Activated CD4-positive, CD25-positive, alpha-beta regulatory T cell treated with anti-CD3 and anti-CD28 coated beads, Interleukin-2, amount 50 U/mL, for 72 hours (primary cell): ENCODE measurements around the gene COPZ1.
"Not testable (repeated sequence)": the region's sequence is repeated elsewhere in the genome, so short reads cannot be mapped to it uniquely, and the experiment has no call there.

Experiments
- DNase-seq: peaks from one replicate; pipeline ENCODE4 v3.0.0; 2021

COPZ1 gene

GRCh38 chr12:54294953-54295566 is 29.9 kb upstream of the COPZ1 start:
- DNase-seq: no peak

DNA sequence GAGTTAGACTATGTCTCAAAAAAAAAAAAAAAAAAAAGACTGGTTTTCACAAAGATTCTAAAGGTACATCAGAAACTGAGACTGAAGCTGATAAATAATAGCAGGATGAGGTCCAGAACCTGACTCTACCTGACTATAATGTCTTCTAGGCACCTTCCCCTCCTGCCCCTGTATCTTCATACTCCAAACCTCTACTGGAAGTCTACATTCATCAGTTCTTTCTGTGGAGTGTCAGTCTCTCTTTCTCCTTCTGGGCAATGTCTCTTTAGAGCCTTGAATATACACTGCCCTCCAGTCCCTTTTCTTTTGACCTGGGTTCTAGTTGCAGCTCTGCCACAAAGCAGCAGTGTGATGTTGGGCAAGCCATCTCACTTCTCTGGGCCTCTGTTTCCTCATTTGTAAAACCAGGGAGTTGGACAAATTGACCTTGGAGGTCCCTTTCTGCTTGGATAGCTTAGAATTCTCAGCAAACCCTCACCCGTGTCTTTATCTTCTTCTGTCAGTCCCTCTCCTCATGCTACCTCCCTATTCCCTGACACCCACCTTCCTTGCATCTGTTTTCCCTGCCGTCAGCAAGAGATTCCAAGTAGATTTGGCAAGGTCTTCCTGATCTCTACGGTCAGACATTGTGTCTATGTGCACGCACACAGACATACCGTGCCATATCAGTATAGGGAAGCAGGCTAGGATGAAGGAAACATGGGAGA is 28.4 kb upstream of the COPZ1 start:
- DNase-seq: no peak

- DNase-seq: no peak
Observed at GRCh38 chr12:54298904-54299303, 26.0 kb upstream of the COPZ1 start.

DNA sequence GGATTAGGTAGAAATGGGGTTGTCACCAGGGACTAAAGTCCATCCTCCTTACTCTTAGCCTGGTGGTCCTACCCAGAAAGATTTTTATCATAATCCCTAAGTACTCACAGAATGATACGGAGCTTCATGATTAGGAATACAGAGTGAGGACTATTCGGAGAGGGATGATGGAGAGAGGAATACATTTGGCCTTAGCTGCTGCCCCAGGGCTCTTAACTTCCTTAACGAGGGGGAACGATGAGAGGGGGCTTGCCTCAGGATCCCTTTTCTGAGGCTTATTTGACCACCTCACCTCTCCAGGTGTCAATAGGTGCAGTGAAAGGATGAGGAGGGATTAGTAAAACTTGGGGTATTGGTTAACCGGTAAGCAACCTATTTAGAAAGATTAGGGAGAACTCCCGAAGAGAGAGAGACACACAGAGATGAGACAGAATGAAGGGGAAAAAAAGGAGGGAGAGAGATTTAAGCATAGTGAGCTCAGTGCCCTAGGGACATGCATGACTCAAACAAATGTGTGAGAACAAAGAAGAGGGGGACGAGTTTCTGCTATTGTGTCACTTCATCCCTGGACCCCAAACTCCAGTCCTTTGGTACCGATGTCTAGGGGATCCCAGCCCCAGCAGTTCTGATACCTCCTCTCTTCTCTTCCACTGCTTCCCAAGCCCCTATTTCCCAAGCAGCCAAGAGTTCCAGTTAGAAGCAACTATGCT is 25.3 kb upstream of the COPZ1 start:
- DNase-seq: no peak

DNA sequence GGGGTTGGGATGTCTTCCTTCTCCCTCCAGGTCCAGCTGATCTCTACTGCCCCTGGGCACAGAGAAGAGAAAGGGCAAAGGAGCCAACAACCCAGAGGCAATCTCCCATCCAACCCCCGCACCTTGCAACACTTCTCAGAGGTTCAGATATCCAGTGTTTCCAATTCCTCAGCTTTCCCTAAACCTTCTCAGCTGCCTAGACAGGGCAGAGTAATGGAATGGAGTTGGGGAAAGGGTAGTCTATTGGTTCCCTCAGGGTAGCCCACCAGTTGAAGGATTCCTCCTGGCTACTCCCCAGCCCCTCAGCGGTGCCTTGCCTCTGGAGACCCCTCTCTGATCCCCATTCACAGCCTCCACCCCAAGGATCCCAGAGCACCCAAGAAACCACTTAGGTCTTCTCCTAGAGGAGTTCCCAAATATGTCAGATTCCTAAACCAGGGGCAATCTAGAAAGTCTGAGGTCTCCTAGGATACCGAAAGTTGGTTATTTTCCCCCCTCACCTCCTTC is 24.7 kb upstream of the COPZ1 start:
- DNase-seq: no peak

GRCh38 chr12:54300732-54301427 is 24.1 kb upstream of the COPZ1 start, which contains the start of gene NFE2:
TSS of gene NFE2 (minus strand) at chr12:54301015. CDS start at chr12:54295248, 5,767 bp downstream.
- no peak for DNase-seq

DNA sequence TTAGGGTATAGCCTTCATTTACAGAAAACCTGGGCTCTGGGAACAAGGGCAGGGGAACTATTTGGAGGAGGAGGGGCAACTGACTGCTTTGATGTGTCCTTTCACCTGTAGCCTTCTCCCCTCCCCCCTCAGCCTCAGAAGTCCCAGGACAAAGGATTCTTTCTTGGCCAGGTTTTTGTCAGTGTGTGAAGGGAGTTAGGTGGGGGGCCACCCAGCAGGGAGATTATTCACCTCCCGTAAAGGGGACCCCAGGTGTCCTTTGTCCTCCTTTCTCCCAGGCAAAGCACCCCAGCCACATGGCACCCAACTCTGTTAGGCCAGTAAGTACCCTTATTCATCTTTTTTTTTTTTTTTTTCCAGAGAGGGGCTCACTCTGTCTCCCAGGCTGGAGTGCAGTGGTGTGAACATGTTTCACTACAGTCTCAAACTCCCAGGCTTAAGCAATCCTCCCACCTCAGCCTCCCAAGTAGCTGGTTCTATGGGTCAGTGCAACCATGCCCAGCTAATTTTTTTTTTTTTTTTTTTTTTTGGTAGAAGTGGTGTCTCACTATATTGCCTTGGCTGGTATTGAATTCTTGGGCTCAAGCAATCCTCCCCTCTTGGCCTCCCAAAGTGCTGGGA is 23.4 kb upstream of the COPZ1 start:
- DNase-seq: no peak

GRCh38 chr12:54303640-54304039 is 21.3 kb upstream of the COPZ1 start:
- DNase-seq: no peak

GRCh38 chr12:54304187-54304810 is 20.6 kb upstream of the COPZ1 start:
- DNase-seq: no peak

GRCh38 chr12:54306925-54307741 is 17.8 kb upstream of the COPZ1 start:
- DNase-seq: no peak

GRCh38 chr12:54311051-54311450 is 13.9 kb upstream of the COPZ1 start:
- no peak for DNase-seq

DNA sequence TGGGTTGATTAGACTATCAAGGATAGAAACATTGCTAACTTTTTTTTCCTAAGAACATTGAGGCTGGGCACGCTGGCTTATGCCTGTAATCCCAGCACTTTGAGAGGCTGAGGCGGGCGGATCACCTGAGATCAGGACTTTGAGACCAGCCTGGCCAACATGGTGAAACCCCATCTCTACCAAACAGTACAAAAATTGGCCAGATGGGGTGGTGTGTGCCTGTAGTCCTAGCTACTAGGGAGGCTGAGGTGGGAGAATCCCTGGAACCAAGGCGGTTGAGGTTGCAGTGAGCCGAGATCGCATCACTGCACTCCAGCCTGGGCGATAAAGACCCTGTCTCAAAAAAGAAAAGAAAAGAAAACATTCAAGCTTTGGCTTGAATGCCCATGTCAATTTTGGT is 12.6 kb upstream of the COPZ1 start:
- DNase-seq: not testable (repeated sequence)

DNA sequence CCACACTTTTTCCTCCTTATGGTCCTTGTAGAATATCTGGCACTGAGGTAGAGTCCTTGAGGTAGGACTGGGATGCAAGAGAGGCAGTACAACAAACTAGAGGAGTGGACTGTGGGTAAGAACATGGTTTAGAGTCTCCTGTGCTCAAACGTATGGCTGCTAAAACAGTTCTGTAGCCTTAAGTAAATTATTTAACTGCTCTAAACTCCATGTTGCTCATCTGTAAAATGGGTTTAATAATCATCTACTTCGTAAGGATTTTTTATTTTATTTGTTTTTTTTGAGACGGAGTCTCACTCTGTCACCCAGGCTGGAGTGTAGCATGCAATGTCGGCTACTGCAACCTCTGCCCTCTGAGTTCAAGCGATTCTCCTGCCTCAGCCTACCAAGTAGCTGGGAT is 3.6 kb upstream of the COPZ1 start:
- DNase-seq: no peak

DNA sequence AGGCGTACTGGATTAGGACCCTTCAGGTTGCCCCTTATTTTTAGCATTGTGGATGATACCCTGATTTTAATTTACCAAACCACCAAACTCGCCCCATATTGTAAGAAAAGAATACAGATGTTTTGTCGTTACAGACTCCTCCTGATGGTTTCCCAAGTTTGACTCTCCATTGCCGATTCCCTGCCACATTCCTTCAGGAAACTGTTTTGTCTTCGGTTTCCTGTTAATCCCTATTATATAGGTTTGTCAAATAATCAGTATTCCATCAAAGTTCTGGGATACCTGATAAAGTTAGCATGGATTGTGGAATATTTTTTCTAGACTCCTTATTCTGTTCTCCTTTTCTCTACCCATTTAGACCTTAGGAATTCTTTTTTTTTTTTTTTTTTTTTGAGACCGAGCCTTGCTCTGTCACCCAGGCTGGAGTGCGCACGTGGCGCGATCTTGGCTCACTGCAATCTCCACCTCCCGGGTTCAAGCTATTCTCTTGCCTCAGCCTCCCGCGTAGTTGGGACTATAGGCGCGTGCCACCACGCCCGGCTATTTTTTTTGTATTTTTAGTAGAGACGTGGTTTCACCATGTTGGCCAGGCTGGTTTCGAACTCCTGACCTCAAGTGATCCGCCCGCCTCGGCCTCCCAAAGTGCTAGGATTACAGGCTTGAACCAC is 645 bp downstream of the COPZ1 start:
- not testable (repeated sequence) for DNase-seq

GRCh38 chr12:54328595-54329337 is 3.8 kb downstream of the COPZ1 start:
- DNase-seq: no peak

DNA sequence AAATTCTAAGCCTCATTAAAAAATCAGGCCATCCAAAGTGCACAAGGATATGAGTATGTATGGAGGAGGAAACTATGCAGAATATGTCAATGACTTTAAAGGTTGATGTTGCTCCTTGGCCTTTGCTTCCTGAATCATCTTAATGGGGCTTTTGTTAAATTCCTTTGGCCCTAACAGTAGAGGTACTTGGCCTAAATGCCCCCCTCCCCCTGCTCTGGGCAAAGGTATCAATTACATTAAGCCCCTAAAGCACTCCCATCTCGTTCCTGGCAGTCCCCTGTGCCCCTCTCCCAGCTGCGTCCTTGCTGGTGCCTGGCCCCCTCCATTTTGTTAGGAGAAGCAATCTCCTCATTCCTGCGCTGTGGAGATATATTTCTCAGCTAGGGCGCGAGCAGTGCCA is 4.8 kb downstream of the COPZ1 start:
- DNase-seq: no peak

GRCh38 chr12:54330442-54330841 is 5.5 kb downstream of the COPZ1 start:
- DNase-seq: no peak

GRCh38 chr12:54331461-54331860 is 6.5 kb downstream of the COPZ1 start:
- DNase-seq: no peak

DNA sequence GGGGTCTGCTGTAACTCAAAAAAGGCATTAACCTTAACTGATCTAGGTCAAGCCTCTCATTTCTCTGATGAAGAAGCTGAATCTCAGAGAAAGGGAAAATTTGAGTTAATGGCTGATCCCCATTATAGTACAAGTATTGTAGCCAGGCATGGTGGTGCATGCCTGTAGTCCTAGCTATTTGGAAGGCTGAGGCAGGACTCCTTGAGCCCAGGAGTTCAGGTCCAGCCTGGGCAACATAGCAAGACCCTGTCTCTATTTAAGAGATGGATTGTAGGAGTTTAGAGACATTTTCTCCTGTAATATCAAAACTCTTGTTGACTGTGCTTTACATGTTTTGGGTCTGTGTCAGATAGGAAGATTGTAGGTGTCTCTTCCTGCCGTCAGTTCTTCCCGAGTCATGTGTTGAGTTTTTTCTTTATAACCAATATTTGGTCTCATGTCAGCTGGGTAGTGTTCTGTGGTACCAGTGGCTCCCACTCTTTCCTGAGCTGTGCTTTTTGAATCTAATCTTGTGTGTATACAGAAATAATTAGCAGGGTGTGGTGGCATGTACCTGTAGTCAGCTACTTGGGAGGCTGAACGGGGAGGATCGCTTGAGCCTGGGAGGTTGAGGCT is 8.6 kb downstream of the COPZ1 start:
- no peak for DNase-seq
